ENCODE measurements around the gene FMN2.

FMN2 gene

GRCh38 chr1:240284656-240285414, 193.2 kb downstream of the FMN2 start:
- H3K27ac ChIP-seq (ENCODE audit: low read depth, low read length) = no peak overlapping the region
- H3K27me3 ChIP-seq (ENCODE audit: control insufficient read depth, insufficient read depth, low read length) = no peaks in the 10 kb centered on the region
- no peaks in the 10 kb centered on the region for H3K4me1 ChIP-seq (ENCODE audit: control insufficient read depth, insufficient read depth, low read length)
- H3K4me3 ChIP-seq (ENCODE audit: low read depth, low read length) = no peak overlapping the region
- H3K9ac ChIP-seq (ENCODE audit: low read length) = no peak overlapping the region
- no peaks in the 10 kb centered on the region for H3K36me3 ChIP-seq (ENCODE audit: control insufficient read depth, insufficient read depth, low read length)
- H3K9me3 ChIP-seq (ENCODE audit: control insufficient read depth, insufficient read depth, low read depth, low read length) = no peaks in the 10 kb centered on the region

DNA sequence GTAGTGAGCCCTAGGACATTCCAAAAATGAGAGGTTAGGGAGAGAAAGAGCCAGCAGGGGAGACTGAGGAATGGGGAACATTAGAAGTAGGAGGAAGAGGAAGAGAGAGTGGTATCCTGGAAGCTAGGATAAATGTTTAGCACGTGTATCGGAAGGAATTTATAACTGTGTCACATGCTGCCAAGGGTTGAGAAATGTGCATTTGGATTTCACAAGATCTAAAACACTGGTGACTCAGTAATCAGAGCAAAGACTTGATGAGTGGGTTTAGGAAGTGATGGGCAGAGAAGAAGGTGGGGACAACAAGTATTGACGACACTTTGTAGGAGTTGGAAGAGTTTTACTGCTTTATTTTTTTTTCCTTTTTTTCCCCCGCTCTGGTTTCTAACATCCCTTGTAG, 193.9 kb downstream of the FMN2 start:
- no peaks in the 10 kb centered on the region for H3K9me3 ChIP-seq (ENCODE audit: control insufficient read depth, insufficient read depth, low read depth, low read length)
- H3K9ac ChIP-seq (ENCODE audit: low read length) = no peak overlapping the region
- no peaks in the 10 kb centered on the region for H3K4me1 ChIP-seq (ENCODE audit: control insufficient read depth, insufficient read depth, low read length)
- no peak overlapping the region for H3K27ac ChIP-seq (ENCODE audit: low read depth, low read length)
- no peaks in the 10 kb centered on the region for H3K36me3 ChIP-seq (ENCODE audit: control insufficient read depth, insufficient read depth, low read length)
- no peak overlapping the region for H3K4me3 ChIP-seq (ENCODE audit: low read depth, low read length)
- H3K27me3 ChIP-seq (ENCODE audit: control insufficient read depth, insufficient read depth, low read length) = no peaks in the 10 kb centered on the region

- Histone ChIP-seq H3K9me3 (ENCODE audit: control insufficient read depth, insufficient read depth, low read depth, low read length) (no peaks in the 10 kb centered on the region), H3K36me3 (ENCODE audit: control insufficient read depth, insufficient read depth, low read length) (no peaks in the 10 kb centered on the region), H3K27ac (ENCODE audit: low read depth, low read length) (no peak overlapping the region), H3K27me3 (ENCODE audit: control insufficient read depth, insufficient read depth, low read length) (no peaks in the 10 kb centered on the region), H3K4me1 (ENCODE audit: control insufficient read depth, insufficient read depth, low read length) (no peaks in the 10 kb centered on the region), H3K4me3 (ENCODE audit: low read depth, low read length) (no peak overlapping the region), H3K9ac (ENCODE audit: low read length) (no peak overlapping the region)
Observed at GRCh38 chr1:240287722-240288121, 196.0 kb downstream of the FMN2 start.

DNA sequence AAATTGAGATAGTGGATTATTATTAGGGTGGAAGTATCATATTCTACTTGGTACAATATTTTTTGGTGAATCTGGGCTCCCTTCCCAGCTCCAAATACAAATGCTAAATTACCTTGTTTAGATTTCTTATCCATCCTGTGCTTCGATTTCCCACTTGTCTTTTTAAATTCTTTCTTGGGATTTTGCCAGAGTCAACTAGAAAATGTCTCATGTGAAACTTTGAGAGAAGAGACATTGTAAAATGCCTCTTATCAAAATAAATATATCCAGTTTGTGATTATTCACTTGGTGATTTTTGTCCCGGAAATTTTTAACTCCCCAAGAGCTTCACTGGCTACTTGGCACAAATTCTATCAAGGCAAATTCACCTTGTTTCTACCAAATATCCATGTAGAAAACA, 202.0 kb downstream of the FMN2 start:
- Histone ChIP-seq H3K4me1 (ENCODE audit: control insufficient read depth, insufficient read depth, low read length) (no peaks in the 10 kb centered on the region), H3K27ac (ENCODE audit: low read depth, low read length) (no peak overlapping the region), H3K9ac (ENCODE audit: low read length) (no peak overlapping the region), H3K27me3 (ENCODE audit: control insufficient read depth, insufficient read depth, low read length) (no peaks in the 10 kb centered on the region), H3K9me3 (ENCODE audit: control insufficient read depth, insufficient read depth, low read depth, low read length) (no peaks in the 10 kb centered on the region), H3K36me3 (ENCODE audit: control insufficient read depth, insufficient read depth, low read length) (no peaks in the 10 kb centered on the region), H3K4me3 (ENCODE audit: low read depth, low read length) (no peak overlapping the region)

- H3K9ac ChIP-seq (ENCODE audit: low read length) = no peak overlapping the region
- H3K4me3 ChIP-seq (ENCODE audit: low read depth, low read length) = no peak overlapping the region
- H3K27ac ChIP-seq (ENCODE audit: low read depth, low read length) = no peak overlapping the region
- no peaks in the 10 kb centered on the region for H3K9me3 ChIP-seq (ENCODE audit: control insufficient read depth, insufficient read depth, low read depth, low read length)
- no peaks in the 10 kb centered on the region for H3K27me3 ChIP-seq (ENCODE audit: control insufficient read depth, insufficient read depth, low read length)
- H3K36me3 ChIP-seq (ENCODE audit: control insufficient read depth, insufficient read depth, low read length) = no peaks in the 10 kb centered on the region
- no peaks in the 10 kb centered on the region for H3K4me1 ChIP-seq (ENCODE audit: control insufficient read depth, insufficient read depth, low read length)
Observed at GRCh38 chr1:240294566-240294965, 202.9 kb downstream of the FMN2 start.

- Histone ChIP-seq H3K27ac (ENCODE audit: low read depth, low read length) (no peak overlapping the region), H3K9me3 (ENCODE audit: control insufficient read depth, insufficient read depth, low read depth, low read length) (no peaks in the 10 kb centered on the region), H3K9ac (ENCODE audit: low read length) (no peak overlapping the region), H3K4me1 (ENCODE audit: control insufficient read depth, insufficient read depth, low read length) (no peaks in the 10 kb centered on the region), H3K4me3 (ENCODE audit: low read depth, low read length) (no peak overlapping the region), H3K27me3 (ENCODE audit: control insufficient read depth, insufficient read depth, low read length) (no peaks in the 10 kb centered on the region), H3K36me3 (ENCODE audit: control insufficient read depth, insufficient read depth, low read length) (no peaks in the 10 kb centered on the region)
Observed at GRCh38 chr1:240295811-240296210, 204.1 kb downstream of the FMN2 start.

DNA sequence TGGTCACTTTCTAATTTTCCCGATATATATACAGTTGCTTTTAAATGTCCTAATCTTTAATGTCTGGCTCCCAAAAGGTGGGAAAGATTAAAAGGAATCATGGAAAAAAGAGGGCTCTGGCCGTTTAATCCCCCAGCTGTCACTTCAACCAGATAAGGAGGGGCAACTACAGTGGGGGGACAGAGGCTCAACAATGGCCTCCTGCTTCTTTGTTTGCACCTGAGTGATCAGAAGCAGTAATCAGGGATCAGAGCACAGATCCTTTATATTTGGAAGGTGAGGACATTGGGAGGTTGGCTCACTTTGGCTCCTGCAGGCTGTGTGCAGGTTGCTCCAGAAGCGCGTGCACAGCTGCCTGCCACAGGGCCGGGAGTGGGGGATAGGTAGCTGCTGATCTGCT, 212.8 kb downstream of the FMN2 start:
- Histone ChIP-seq H3K36me3 (ENCODE audit: control insufficient read depth, insufficient read depth, low read length) (no peaks in the 10 kb centered on the region), H3K9ac (ENCODE audit: low read length) (no peak overlapping the region), H3K27me3 (ENCODE audit: control insufficient read depth, insufficient read depth, low read length) (no peaks in the 10 kb centered on the region), H3K4me3 (ENCODE audit: low read depth, low read length) (no peak overlapping the region), H3K4me1 (ENCODE audit: control insufficient read depth, insufficient read depth, low read length) (no peaks in the 10 kb centered on the region), H3K27ac (ENCODE audit: low read depth, low read length) (no peak overlapping the region), H3K9me3 (ENCODE audit: control insufficient read depth, insufficient read depth, low read depth, low read length) (no peaks in the 10 kb centered on the region)

- Histone ChIP-seq H3K9me3 (ENCODE audit: control insufficient read depth, insufficient read depth, low read depth, low read length) (no peaks in the 10 kb centered on the region), H3K27me3 (ENCODE audit: control insufficient read depth, insufficient read depth, low read length) (no peaks in the 10 kb centered on the region), H3K27ac (ENCODE audit: low read depth, low read length) (no peak overlapping the region), H3K9ac (ENCODE audit: low read length) (no peak overlapping the region), H3K36me3 (ENCODE audit: control insufficient read depth, insufficient read depth, low read length) (no peaks in the 10 kb centered on the region), H3K4me1 (ENCODE audit: control insufficient read depth, insufficient read depth, low read length) (peaks cover 4% of the 10 kb centered on the region; the same call in 1 of the 2 replicates), H3K4me3 (ENCODE audit: low read depth, low read length) (no peak overlapping the region)
Observed at GRCh38 chr1:240306673-240307072, 215.0 kb downstream of the FMN2 start.

GRCh38 chr1:240308096-240308495, 216.4 kb downstream of the FMN2 start:
- Histone ChIP-seq H3K9me3 (ENCODE audit: control insufficient read depth, insufficient read depth, low read depth, low read length) (no peaks in the 10 kb centered on the region), H3K27ac (ENCODE audit: low read depth, low read length) (no peak overlapping the region), H3K36me3 (ENCODE audit: control insufficient read depth, insufficient read depth, low read length) (no peaks in the 10 kb centered on the region), H3K4me3 (ENCODE audit: low read depth, low read length) (no peak overlapping the region), H3K9ac (ENCODE audit: low read length) (no peak overlapping the region), H3K4me1 (ENCODE audit: control insufficient read depth, insufficient read depth, low read length) (peaks cover 9% of the 10 kb centered on the region), H3K27me3 (ENCODE audit: control insufficient read depth, insufficient read depth, low read length) (no peaks in the 10 kb centered on the region)

GRCh38 chr1:240309769-240310168, 218.1 kb downstream of the FMN2 start:
- Histone ChIP-seq H3K4me1 (ENCODE audit: control insufficient read depth, insufficient read depth, low read length) (peaks cover 9% of the 10 kb centered on the region), H3K9ac (ENCODE audit: low read length) (no peak overlapping the region), H3K27ac (ENCODE audit: low read depth, low read length) (no peak overlapping the region)

DNA sequence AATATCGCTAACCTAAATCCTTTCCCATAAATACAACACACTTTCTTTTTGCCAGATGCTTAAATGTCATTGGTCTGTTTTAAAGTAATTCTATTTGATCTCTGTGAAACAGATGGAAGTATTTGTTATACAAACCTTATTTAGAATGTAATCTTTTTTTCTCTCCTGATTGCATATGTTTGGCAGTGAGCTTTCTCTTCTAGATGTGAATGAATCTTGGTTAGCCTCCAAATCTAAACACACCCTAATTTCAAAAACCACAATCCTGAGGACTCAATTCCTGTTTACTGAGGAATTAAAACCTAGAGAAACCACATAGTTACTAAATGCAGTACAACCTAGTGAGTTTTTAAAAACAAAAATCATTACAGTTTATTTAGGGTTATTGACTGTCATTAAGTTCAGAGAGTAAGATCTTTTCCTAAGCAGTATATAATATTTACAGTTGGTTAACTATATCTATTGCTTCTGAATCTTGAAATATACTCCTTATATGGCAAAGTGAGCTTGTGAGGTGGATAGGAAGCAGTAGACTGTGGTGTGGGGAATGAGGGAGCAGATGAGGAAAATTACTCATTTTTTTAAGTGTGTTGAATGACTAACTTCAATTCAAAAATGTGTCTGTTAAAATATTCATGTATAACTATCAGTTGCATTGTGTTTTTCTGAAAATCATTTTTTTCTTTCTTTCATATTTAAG, 218.7 kb downstream of the FMN2 start:
- Histone ChIP-seq H3K4me3 (ENCODE audit: low read depth, low read length) (no peak overlapping the region), H3K9me3 (ENCODE audit: control insufficient read depth, insufficient read depth, low read depth, low read length) (no peaks in the 10 kb centered on the region), H3K36me3 (ENCODE audit: control insufficient read depth, insufficient read depth, low read length) (no peaks in the 10 kb centered on the region), H3K9ac (ENCODE audit: low read length) (no peak overlapping the region), H3K27me3 (ENCODE audit: control insufficient read depth, insufficient read depth, low read length) (no peaks in the 10 kb centered on the region), H3K4me1 (ENCODE audit: control insufficient read depth, insufficient read depth, low read length) (peaks cover 9% of the 10 kb centered on the region), H3K27ac (ENCODE audit: low read depth, low read length) (no peak overlapping the region)

More at GRCh38 chr1:240309769-240310168, 218.1 kb downstream of the FMN2 start:
- Histone ChIP-seq H3K4me3 (ENCODE audit: low read depth, low read length) (no peak overlapping the region), H3K9me3 (ENCODE audit: control insufficient read depth, insufficient read depth, low read depth, low read length) (no peaks in the 10 kb centered on the region), H3K36me3 (ENCODE audit: control insufficient read depth, insufficient read depth, low read length) (no peaks in the 10 kb centered on the region), H3K27me3 (ENCODE audit: control insufficient read depth, insufficient read depth, low read length) (no peaks in the 10 kb centered on the region)
